Astrocyte (in vitro differentiated cells and primary cell): ENCODE measurements around the gene PXT1. TPM values are rescaled to one million over a fixed set of nuclear protein-coding genes. Genes with fewer than 3 reads are reported as not detected.

Experiments
- DNase-seq: peaks from one replicate; pipeline ENCODE4 v3.0.0-alpha.2; 2010; ENCODE audit warnings: low read depth
- FAIRE-seq: peaks from 2 replicates; lab custom pipeline; 2011; peaks lifted over from hg19 to GRCh38; lab: Jason Lieb, UNC
- H2AFZ ChIP-seq: 2 replicates; pipeline ENCODE4 v1.6.0; 2012; ENCODE audit warnings: low read depth, low read length, inconsistent platforms
- H3K27ac ChIP-seq: 2 replicates; pipeline ENCODE4 v1.5.1; 2011; ENCODE audit warnings: low read depth, low read length, inconsistent platforms
- H3K27me3 ChIP-seq: 2 replicates; pipeline ENCODE4 v1.6.0; 2011; ENCODE audit warnings: low read length, inconsistent platforms; ENCODE audit not compliant: insufficient read depth
- H3K36me3 ChIP-seq: 2 replicates; pipeline ENCODE4 v1.5.1; 2011; ENCODE audit warnings: low read length, inconsistent platforms; ENCODE audit not compliant: insufficient read depth
- H3K4me1 ChIP-seq: 2 replicates; pipeline ENCODE4 v1.5.1; 2011; ENCODE audit warnings: low read length, inconsistent platforms; ENCODE audit not compliant: insufficient read depth
- H3K4me2 ChIP-seq: 2 replicates; pipeline ENCODE4 v1.6.0; 2012; ENCODE audit warnings: low read length, inconsistent platforms
- H3K4me3 ChIP-seq: 2 replicates; pipeline ENCODE4 v1.5.1; 2011; ENCODE audit warnings: low read depth, mild to moderate bottlenecking, low read length, inconsistent platforms; ENCODE audit not compliant: insufficient read depth
- H3K79me2 ChIP-seq: 2 replicates; pipeline ENCODE4 v1.6.0; 2012; ENCODE audit warnings: mild to moderate bottlenecking, low read length, inconsistent platforms; ENCODE audit not compliant: insufficient read depth
- H3K9ac ChIP-seq: 2 replicates; pipeline ENCODE4 v1.6.0; 2012; ENCODE audit warnings: mild to moderate bottlenecking, low read length, inconsistent platforms
- H3K9me3 ChIP-seq: 2 replicates; pipeline ENCODE4 v1.5.1; 2012; ENCODE audit warnings: low read depth, mild to moderate bottlenecking, low read length, inconsistent platforms; ENCODE audit not compliant: insufficient read depth
- H4K20me1 ChIP-seq: 2 replicates; pipeline ENCODE4 v1.6.0; 2012; ENCODE audit warnings: low read length, inconsistent platforms; ENCODE audit not compliant: insufficient read depth
- H3K27ac Mint-ChIP-seq: one replicate; pipeline ENCODE4 v1.8.0; 2021; ENCODE audit warnings: mild to moderate bottlenecking, mixed read lengths; ENCODE audit not compliant: unreplicated experiment
- H3K27me3 Mint-ChIP-seq: one replicate; pipeline ENCODE4 v1.8.0; 2021; ENCODE audit warnings: low read depth, mixed read lengths; ENCODE audit not compliant: unreplicated experiment
- H3K36me3 Mint-ChIP-seq: one replicate; pipeline ENCODE4 v1.8.0; 2021; ENCODE audit warnings: low read depth, mixed read lengths; ENCODE audit not compliant: unreplicated experiment
- H3K4me1 Mint-ChIP-seq: one replicate; pipeline ENCODE4 v1.8.0; 2021; ENCODE audit warnings: low read depth, mixed read lengths; ENCODE audit not compliant: unreplicated experiment
- H3K4me3 Mint-ChIP-seq: one replicate; pipeline ENCODE4 v1.8.0; 2021; ENCODE audit warnings: mild to moderate bottlenecking, moderate library complexity, mixed read lengths; ENCODE audit not compliant: unreplicated experiment
- H3K9me3 Mint-ChIP-seq: one replicate; pipeline ENCODE4 v1.8.0; 2021; ENCODE audit warnings: mild to moderate bottlenecking, mixed read lengths; ENCODE audit not compliant: unreplicated experiment
- CTCF ChIP-seq: IDR thresholded peaks from 2 replicates; pipeline ENCODE4 v1.5.1; 2011; ENCODE audit warnings: low read depth, mild to moderate bottlenecking, inconsistent platforms, low read length, moderate library complexity; ENCODE audit not compliant: insufficient read depth
- EZH2 ChIP-seq: IDR thresholded peaks from 2 replicates; pipeline ENCODE4 v1.6.1; 2012; ENCODE audit warnings: mild to moderate bottlenecking, low read length, inconsistent platforms; ENCODE audit not compliant: insufficient read depth
- total RNA-seq: library from RNA; stranded (reverse); gene quantifications from 2 replicates; pipeline ENCODE4 v1.2.1, GENCODE V29; 2021

The PXT1 gene
- total RNA-seq, 1 donor from 2014 or later = 0.09 TPM

- Histone ChIP-seq H3K9ac (peak overlapping the region; percentile 93), H3K4me1 (peaks cover 29% of the 10 kb centered on the region), H3K9me3 (no peaks in the 10 kb centered on the region), H3K27me3 (no peaks in the 10 kb centered on the region), H2AFZ (peak overlapping the region; percentile 85), H4K20me1 (peaks cover 29% of the 10 kb centered on the region), H3K79me2 (peaks cover 58% of the 10 kb centered on the region), H3K36me3 (peaks cover 2% of the 10 kb centered on the region), H3K4me2 (peak overlapping the region; percentile 88), H3K4me3 (peak overlapping the region; percentile 78), H3K27ac (peak overlapping the region; percentile 87)
- peaks cover 2% of the 10 kb centered on the region for H3K9me3 Mint-ChIP-seq
- H3K4me3 Mint-ChIP-seq = peak overlapping the region; percentile 98
- FAIRE-seq (no peak), DNase-seq (no peak)
- peaks cover 28% of the 10 kb centered on the region for H3K4me1 Mint-ChIP-seq
- no peak for TF ChIP-seq CTCF
- TF ChIP-seq EZH2 = no peak
- H3K36me3 Mint-ChIP-seq = peaks cover 2% of the 10 kb centered on the region
- peak overlapping the region; percentile 95 for H3K27ac Mint-ChIP-seq
- H3K27me3 Mint-ChIP-seq = no peaks in the 10 kb centered on the region
Measured at GRCh38 chr6:36443471-36444428, 1.1 kb upstream of the PXT1 start.

DNA sequence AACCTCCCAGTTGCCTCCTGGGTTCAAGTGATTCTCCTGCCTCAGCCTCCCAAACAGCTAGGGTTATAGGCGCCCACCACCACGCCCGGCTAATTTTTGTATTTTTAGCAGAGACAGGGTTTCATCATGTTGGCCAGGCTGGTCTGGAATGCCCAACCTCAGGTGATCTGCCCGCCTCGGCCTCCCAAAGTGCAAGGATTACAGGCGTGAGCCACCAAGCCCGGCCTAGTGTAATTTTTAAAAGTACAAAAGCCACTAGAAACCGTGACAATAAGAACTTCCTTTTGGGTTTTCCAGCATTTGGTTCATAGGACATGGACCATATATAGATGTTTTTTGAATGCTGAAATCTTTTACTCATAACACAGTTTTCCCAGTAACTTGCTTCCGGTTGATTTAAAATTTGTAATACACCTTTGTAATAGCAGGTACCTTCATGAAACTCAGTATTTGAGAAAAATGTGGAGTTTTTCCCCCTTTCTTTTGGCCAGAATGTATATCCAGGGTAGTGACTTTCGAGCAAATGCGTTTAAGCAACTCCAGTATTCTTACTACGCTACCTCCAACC is 467 bp downstream of the PXT1 start:
- H3K36me3 Mint-ChIP-seq = no peaks in the 10 kb centered on the region
- Histone ChIP-seq H4K20me1 (peaks cover 21% of the 10 kb centered on the region), H3K9ac (peak overlapping the region; percentile 93), H3K27me3 (no peaks in the 10 kb centered on the region), H3K4me2 (peak overlapping the region; percentile 88), H3K9me3 (no peaks in the 10 kb centered on the region), H3K4me3 (peak overlapping the region; percentile 78), H3K79me2 (peaks cover 43% of the 10 kb centered on the region), H2AFZ (peak overlapping the region; percentile 62), H3K27ac (peak overlapping the region; percentile 87), H3K4me1 (peaks cover 29% of the 10 kb centered on the region), H3K36me3 (no peaks in the 10 kb centered on the region)
- H3K4me3 Mint-ChIP-seq = peak overlapping the region; percentile 89
- no peak for DNase-seq
- TF ChIP-seq CTCF (no peak), EZH2 (no peak)
- no peaks in the 10 kb centered on the region for H3K9me3 Mint-ChIP-seq
- peaks cover 28% of the 10 kb centered on the region for H3K4me1 Mint-ChIP-seq
- H3K27ac Mint-ChIP-seq = peak overlapping the region; percentile 97
- no peak for FAIRE-seq
- H3K27me3 Mint-ChIP-seq = no peaks in the 10 kb centered on the region
